ENCODE data around the gene HOGA1. TPM values are rescaled to one million over a fixed set of nuclear protein-coding genes. Genes with fewer than 3 reads are reported as not detected.
A peak's percentile ranks its signal among the peaks of the same experiment; 100 is the strongest.

HOGA1 gene
- total and polyA plus RNA-seq, 2 of the 13 experiments (the other 11 are each of a cell fraction or from before 2014, with no cell fraction given): 7.6 to 19.5 TPM

DNA sequence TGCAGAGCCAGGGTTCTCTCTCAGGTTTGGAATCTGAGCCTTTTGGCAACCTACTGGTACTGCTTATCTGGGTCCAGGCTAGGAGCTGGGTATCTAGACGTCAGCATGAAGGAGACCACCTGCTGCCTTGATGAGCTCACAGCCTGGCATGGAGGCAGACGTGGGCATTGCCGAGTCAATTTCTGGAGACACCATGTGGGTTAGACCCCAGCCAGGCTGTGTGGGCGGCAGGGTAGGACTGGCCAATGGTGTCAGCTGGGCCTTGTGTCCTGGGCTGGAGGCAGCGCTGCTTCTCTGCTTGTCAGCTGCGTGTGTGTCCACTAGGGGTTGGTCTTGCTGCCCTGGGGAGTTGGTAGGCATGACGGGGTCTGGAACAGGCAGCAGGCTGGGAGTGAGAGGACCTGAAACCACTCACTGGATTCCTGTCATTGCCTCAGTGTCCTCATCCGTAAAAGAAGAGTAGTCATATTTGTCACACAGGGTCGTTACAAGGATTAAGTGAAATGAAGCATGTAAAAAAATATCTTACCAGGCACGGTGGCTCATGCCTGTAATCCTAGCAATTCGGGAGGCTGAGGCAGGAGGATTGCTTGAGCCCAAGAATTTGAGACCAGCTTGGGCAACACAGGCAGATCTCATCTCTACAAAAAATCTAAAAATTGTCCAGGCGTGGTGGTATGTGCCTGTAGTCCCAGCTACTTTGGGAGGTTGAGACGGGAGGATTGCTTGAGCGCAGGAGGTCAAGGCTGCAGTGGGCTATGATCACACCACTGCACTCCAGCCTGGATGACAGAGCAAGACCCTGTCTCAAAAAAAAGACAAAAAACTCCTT, 43.3 kb upstream of the HOGA1 start:
- H3K4me1 ChIP-seq (ENCODE audit: insufficient read depth, low read length): peaks cover 17% of the 10 kb centered on the region
- in situ Hi-C loops (cut with HindIII; ENCODE audit: extremely low pct_ligation_motif_present, low pct_unique_long_range_greater_than_20kb): no loop called here
- intact Hi-C loops (cut with micrococcal nuclease; ENCODE audit: unreplicated experiment): no loop called here
- no peaks in the 10 kb centered on the region for H3K36me3 ChIP-seq (replicated peaks in 1 of 2; ENCODE audit: control insufficient read depth in 1 of 2, insufficient read depth in 2 of 2, low read length in 2 of 2)
- H3K27me3 ChIP-seq (ENCODE audit: control insufficient read depth in 1 of 2, insufficient read depth in 2 of 2, low read length in 2 of 2): no peaks in the 10 kb centered on the region
- FAIRE-seq: no peak
- H3K9ac ChIP-seq (ENCODE audit: insufficient read depth, low read depth, low read length): no peak overlapping the region
- H3K4me3 ChIP-seq (replicated peaks in 1 of 3; ENCODE audit: insufficient read depth in 1 of 3, low read depth in 2 of 3, low read length in 3 of 3): no peak overlapping the region
- H2AFZ ChIP-seq (ENCODE audit: low read length): no peak overlapping the region
- ATAC-seq: peak; percentile 41; the same call in 2 of the 3 replicates
- no peaks in the 10 kb centered on the region for H3K79me2 ChIP-seq (ENCODE audit: insufficient read depth, low read length)
- no peak for TF ChIP-seq ZNF619 (CRISPR knock-in tag; IDR thresholded peaks at IDR 0.05)
- TF ChIP-seq, protein P1, sequence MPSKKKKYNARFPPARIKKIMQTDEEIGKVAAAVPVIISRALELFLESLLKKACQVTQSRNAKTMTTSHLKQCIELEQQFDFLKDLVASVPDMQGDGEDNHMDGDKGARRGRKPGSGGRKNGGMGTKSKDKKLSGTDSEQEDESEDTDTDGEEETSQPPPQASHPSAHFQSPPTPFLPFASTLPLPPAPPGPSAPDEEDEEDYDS (CRISPR knock-in tag; IDR thresholded peaks at IDR 0.05): no peak
- no peak for TF ChIP-seq ZSCAN21 (CRISPR knock-in tag; IDR thresholded peaks at IDR 0.05; ENCODE audit: borderline replicate concordance)
- TF ChIP-seq, protein P2, sequence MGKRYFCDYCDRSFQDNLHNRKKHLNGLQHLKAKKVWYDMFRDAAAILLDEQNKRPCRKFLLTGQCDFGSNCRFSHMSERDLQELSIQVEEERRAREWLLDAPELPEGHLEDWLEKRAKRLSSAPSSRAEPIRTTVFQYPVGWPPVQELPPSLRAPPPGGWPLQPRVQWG (CRISPR knock-in tag; IDR thresholded peaks at IDR 0.05; ENCODE audit: borderline replicate concordance, low read depth): no peak
- H3K4me2 ChIP-seq (ENCODE audit: low read depth, low read length): no peak overlapping the region
- DNase-seq (ENCODE audit: low spot score): no peak
- H3K27ac ChIP-seq (ENCODE audit: extremely low read length, insufficient read depth, low read length): no peak overlapping the region
- no peaks in the 10 kb centered on the region for H4K20me1 ChIP-seq (ENCODE audit: insufficient read depth, low read length)
- ChIA-PET POLR2A (no interaction called here), CTCF (ENCODE audit: low intra/inter-chr PET ratio, low total read pairs) (no interaction called here)
- 92% methylated on average over 12 of the region's 14 CpGs for WGBS (ENCODE audit: low lambda C conversion rate)
- no TSS peak for BruUV-seq (replicated peaks)
- H3K9me3 ChIP-seq (ENCODE audit: low read length): no peaks in the 10 kb centered on the region

Measured in HepG2 (cell line).